Left lung (tissue), 10 donors: Measurements from ENCODE around the gene ENTPD8. TPM values are rescaled to one million over a fixed set of nuclear protein-coding genes. Genes with fewer than 3 reads are reported as not detected.

ENCODE experiments used
- ATAC-seq: fragments of 200-7000 bp; cut with Tn5 transposase; one replicate; pipeline ENCODE4 v1.9.1; 2020; ENCODE audit warnings: moderate library complexity
- DNase-seq, 4 donors: peaks; one replicate each; pipeline ENCODE4 v3.0.0-alpha.2; 2013 to 2020
- H3K27ac ChIP-seq, 2 donors: fragments of 200-600 bp; sonication (generic) in 1 of 2; one replicate each; pipeline versions ENCODE4 v1.5.0 to v1.8.0; 2020 to 2021
- H3K27me3 ChIP-seq, 2 donors: fragments of 200-600 bp; sonication (generic) in 1 of 2; one replicate each; pipeline versions ENCODE4 v1.5.0 to v1.8.0; 2020 to 2021
- H3K36me3 ChIP-seq, 2 donors: fragments of 200-600 bp; sonication (generic) in 1 of 2; one replicate each; pipeline versions ENCODE4 v1.5.0 to v1.8.0; 2020 to 2021
- H3K4me1 ChIP-seq, 2 donors: fragments of 200-600 bp; one replicate each; pipeline ENCODE4 v1.8.0; 2021
- H3K4me3 ChIP-seq, 2 donors: fragments of 200-600 bp; sonication (generic) in 1 of 2; one replicate each; pipeline versions ENCODE4 v1.5.0 to v1.8.0; 2020 to 2021; ENCODE audit warnings: mild to moderate bottlenecking in 1 of 2
- H3K9me3 ChIP-seq, 2 donors: fragments of 200-600 bp; sonication (generic) in 1 of 2; one replicate each; pipeline versions ENCODE4 v1.5.0 to v1.8.0; 2020 to 2021
- intact Hi-C, 2 donors: fragments of 100-400 bp; cut with DNase I; formaldehyde crosslinking; loops; one replicate each; pipeline versions ENCODE4 v1.11.2 to v1.14.2; 2022
- polyA plus RNA-seq, 6 donors: library from polyadenylated mRNA; unstranded; fragments of 120-200 nt; gene quantifications; one replicate each; pipeline ENCODE4 v1.2.1, GENCODE V29; 2013; ENCODE audit not compliant: insufficient read length in 6 of 6
- total RNA-seq, 2 donors: library from RNA; stranded (reverse); fragmentation: NEBNext Ultra II Directional; extraction: Animal tissue kit (Norgen Biotek cat#: 25700); gene quantifications; one replicate each; pipeline ENCODE4 v1.2.1, GENCODE V29; 2021
- TF ChIP-seq, protein P1 (sequence below), 2 donors: fragments of 200-600 bp; sonication (generic) in 1 of 2; IDR thresholded peaks; one replicate each; pipeline versions ENCODE4 v1.5.0 to v1.8.0; 2021; ENCODE audit warnings: antibody characterized with exemption in 2 of 2
- donor health status: DM: no; HTN: yes; CAD: no.
- donor health status: DM: no; HTN: no; CAD: no.

ENTPD8 gene
- total and polyA plus RNA-seq, 8 donors: 0.15 to 0.68 (median 0.40) TPM; not detected in 1

- Histone ChIP-seq H3K27ac (no peak overlapping the region), H3K4me3 (peak overlapping the region in 1 of 2 donors; percentile 65), H3K27me3 (peaks cover 0 to 22% of the 10 kb centered on the region in 2 donors), H3K4me1 (peaks cover 11 to 51% of the 10 kb centered on the region in 2 donors), H3K36me3 (peaks cover 0 to 13% of the 10 kb centered on the region in 2 donors), H3K9me3 (no peaks in the 10 kb centered on the region)
- no peak for ATAC-seq
- intact Hi-C loops: no loop called here
- peak in 2 of 4 donors; percentile 32 to 73 for DNase-seq
- TF ChIP-seq, protein P1, sequence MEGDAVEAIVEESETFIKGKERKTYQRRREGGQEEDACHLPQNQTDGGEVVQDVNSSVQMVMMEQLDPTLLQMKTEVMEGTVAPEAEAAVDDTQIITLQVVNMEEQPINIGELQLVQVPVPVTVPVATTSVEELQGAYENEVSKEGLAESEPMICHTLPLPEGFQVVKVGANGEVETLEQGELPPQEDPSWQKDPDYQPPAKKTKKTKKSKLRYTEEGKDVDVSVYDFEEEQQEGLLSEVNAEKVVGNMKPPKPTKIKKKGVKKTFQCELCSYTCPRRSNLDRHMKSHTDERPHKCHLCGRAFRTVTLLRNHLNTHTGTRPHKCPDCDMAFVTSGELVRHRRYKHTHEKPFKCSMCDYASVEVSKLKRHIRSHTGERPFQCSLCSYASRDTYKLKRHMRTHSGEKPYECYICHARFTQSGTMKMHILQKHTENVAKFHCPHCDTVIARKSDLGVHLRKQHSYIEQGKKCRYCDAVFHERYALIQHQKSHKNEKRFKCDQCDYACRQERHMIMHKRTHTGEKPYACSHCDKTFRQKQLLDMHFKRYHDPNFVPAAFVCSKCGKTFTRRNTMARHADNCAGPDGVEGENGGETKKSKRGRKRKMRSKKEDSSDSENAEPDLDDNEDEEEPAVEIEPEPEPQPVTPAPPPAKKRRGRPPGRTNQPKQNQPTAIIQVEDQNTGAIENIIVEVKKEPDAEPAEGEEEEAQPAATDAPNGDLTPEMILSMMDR (IDR thresholded peaks at IDR 0.05): no peak
Observed at GRCh38 chr9:137457406-137458193, 16.4 kb upstream of the ENTPD8 start.

- ATAC-seq (no peak), DNase-seq (peak in 2 of 4 donors; percentile 32 to 42)
- TF ChIP-seq, protein P1 (IDR thresholded peaks at IDR 0.05): no peak
- intact Hi-C loops: no loop called here
- Histone ChIP-seq H3K4me3 (no peak overlapping the region), H3K4me1 (peaks cover 11 to 53% of the 10 kb centered on the region in 2 donors), H3K36me3 (peaks cover 0 to 16% of the 10 kb centered on the region in 2 donors), H3K27ac (no peak overlapping the region), H3K9me3 (no peaks in the 10 kb centered on the region), H3K27me3 (peaks cover 0 to 16% of the 10 kb centered on the region in 2 donors)
Observed at GRCh38 chr9:137456864-137457405, 15.8 kb upstream of the ENTPD8 start.

DNA sequence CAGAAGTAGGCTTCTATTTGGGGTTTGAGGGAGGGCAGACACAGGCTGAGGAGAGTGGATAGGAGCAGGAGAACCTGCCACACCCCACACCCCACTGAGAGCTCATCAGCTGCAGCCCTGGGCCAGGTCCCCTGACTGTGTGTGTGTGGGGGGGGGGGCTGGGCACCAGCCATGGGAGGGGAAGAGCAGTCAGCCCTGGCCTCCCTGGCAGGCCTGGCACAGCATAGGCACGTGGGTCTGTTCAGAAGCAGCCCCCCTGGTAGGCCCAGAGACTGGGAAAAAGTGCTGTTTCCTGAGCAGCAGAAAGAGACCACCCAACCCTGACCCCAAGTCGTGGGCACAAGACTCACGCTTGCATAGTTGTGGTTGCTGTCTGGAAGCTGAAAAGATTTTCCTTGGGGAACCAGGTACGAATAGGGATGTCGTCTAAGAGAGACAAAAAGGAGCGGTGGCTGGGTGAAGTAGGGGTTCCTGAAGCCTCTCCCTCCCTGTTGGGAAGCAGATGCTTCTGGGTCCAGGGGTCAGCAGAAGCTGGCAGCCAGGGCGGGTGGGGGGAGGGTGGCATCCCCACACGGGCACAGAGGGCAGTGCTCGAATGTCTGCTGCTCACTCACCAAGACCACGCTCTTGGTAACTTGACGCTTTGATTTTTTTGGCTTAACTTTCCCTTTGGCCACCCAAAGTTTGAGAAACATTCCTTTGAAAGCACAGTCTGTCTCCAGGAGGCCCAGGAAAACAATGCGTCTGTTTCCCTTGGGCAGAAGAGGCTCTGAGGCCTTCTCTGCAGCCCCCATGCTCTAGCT is 15.1 kb upstream of the ENTPD8 start:
- TF ChIP-seq, protein P1 (IDR thresholded peaks at IDR 0.05): no peak
- DNase-seq (peak in 2 of 4 donors; percentile 28 to 39), ATAC-seq (no peak)
- intact Hi-C loops: no loop called here
- H3K4me3 ChIP-seq: no peak overlapping the region
- no peak overlapping the region for H3K27ac ChIP-seq
- H3K4me1 ChIP-seq: peaks cover 11 to 47% of the 10 kb centered on the region in 2 donors
- peaks cover 0 to 16% of the 10 kb centered on the region in 2 donors for H3K36me3 ChIP-seq
- H3K9me3 ChIP-seq: no peaks in the 10 kb centered on the region
- peaks cover 0 to 9% of the 10 kb centered on the region in 2 donors for H3K27me3 ChIP-seq

GRCh38 chr9:137455359-137455991 is 14.3 kb upstream of the ENTPD8 start:
- peaks cover 11 to 47% of the 10 kb centered on the region in 2 donors for H3K4me1 ChIP-seq
- peaks cover 0 to 16% of the 10 kb centered on the region in 2 donors for H3K36me3 ChIP-seq
- TF ChIP-seq, protein P1 (IDR thresholded peaks at IDR 0.05): no peak
- ATAC-seq (no peak), DNase-seq (peak in 2 of 4 donors; percentile 32 to 65)
- intact Hi-C loops: no loop called here
- H3K4me3 ChIP-seq: no peak overlapping the region
- H3K27ac ChIP-seq: no peak overlapping the region
- H3K27me3 ChIP-seq: peaks cover 0 to 9% of the 10 kb centered on the region in 2 donors
- no peaks in the 10 kb centered on the region for H3K9me3 ChIP-seq
